IPS-20b (cell line): Measurements from ENCODE around the gene PSMB4.
A peak's percentile ranks its signal among the peaks of the same experiment; 100 is the strongest.
"Not testable (repeated sequence)": the region's sequence is repeated elsewhere in the genome, so short reads cannot be mapped to it uniquely, and the experiment has no call there.

ENCODE experiments used
- H3K27ac ChIP-seq: one replicate; pipeline ENCODE4 v1.5.1; 2013; ENCODE audit warnings: low read length
- H3K27me3 ChIP-seq: 2 replicates; pipeline ENCODE4 v1.6.1; 2013; ENCODE audit warnings: mild to moderate bottlenecking, low read length, inconsistent platforms; ENCODE audit not compliant: insufficient read depth
- H3K36me3 ChIP-seq: 2 replicates; pipeline ENCODE4 v1.6.1; 2013; ENCODE audit warnings: low read depth, mild to moderate bottlenecking, inconsistent platforms, low read length, moderate library complexity; ENCODE audit not compliant: insufficient read depth
- H3K4me1 ChIP-seq: 2 replicates; pipeline ENCODE4 v1.6.1; 2013; ENCODE audit warnings: mild to moderate bottlenecking, control low read depth, inconsistent platforms, low read length, moderate library complexity; ENCODE audit not compliant: insufficient read depth
- H3K4me3 ChIP-seq: 2 replicates; pipeline ENCODE4 v1.5.1; 2013; ENCODE audit warnings: mild to moderate bottlenecking, low read length, inconsistent platforms
- H3K9ac ChIP-seq: 2 replicates; pipeline ENCODE4 v1.6.1; 2013; ENCODE audit warnings: low read depth, mild to moderate bottlenecking, inconsistent platforms, low read length, moderate library complexity
- H3K9me3 ChIP-seq: 2 replicates; pipeline ENCODE4 v1.6.1; 2013; ENCODE audit warnings: mild to moderate bottlenecking, low read depth, low read length, inconsistent platforms; ENCODE audit not compliant: insufficient read depth

PSMB4 gene

DNA sequence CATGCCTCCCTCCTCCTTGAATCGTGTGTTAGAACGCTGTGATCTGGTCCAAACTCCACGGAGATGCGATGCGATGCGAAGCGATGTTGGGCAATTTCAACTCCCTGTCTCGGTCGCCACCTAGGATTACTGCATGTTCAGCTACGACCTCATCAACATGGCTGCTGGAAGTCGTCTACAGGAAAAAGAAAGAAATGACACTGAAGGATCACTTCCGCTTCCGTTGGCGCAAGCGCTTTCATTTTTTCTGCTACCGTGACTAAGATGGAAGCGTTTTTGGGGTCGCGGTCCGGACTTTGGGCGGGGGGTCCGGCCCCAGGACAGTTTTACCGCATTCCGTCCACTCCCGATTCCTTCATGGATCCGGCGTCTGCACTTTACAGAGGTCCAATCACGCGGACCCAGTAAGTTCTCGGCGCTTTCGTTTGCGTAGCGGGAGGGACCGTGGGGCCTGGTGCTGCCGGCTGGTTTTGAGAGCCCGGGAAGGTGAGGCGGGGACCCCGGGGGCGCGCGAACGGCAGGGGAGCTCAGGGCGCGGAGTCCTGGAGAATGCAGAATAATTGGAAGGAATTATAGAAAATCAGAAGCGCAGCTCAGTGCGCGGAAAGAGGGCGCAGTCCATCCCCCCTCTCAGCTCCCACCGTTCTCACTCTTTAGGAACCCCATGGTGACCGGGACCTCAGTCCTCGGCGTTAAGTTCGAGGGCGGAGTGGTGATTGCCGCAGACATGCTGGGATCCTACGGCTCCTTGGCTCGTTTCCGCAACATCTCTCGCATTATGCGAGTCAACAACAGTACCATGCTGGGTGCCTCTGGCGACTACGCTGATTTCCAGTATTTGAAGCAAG, at the start of gene PSMB4:
Gene PSMB4 (plus strand): TSS at position 250 of the 848 bp plus-strand sequence. CDS start 15 bp downstream, at position 265.
- Histone ChIP-seq H3K9ac (peak within 1 kb of the TSS; percentile 92), H3K9me3 (no peaks in the 10 kb centered on the region; the same call in 1 of the 2 replicates), H3K4me1 (no peaks in the 10 kb centered on the region), H3K4me3 (peak within 1 kb of the TSS; percentile 93), H3K36me3 (peaks cover 43% of the 10 kb centered on the region), H3K27me3 (no peaks in the 10 kb centered on the region), H3K27ac (peak within 1 kb of the TSS; percentile 70)

DNA sequence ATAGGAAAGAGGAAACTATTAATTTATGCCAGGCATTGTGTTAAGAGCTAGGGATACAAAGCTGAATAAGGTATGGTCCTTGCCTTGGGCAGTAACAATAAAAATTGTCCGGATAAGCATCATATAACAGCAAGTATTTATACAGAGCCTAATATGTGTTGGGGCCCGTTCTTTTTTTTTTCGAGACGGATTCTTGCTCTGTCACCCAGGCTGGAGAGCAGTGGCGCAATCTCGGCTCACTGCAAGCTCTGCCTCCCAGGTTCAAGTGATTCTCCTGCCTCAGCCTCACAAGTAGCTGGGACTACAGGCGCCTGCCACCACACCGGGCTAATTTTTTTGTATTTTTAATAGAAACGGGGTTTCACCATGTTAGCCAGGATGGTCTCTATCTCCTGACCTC, 49.0 kb upstream of the PSMB4 start:
- H3K4me1 ChIP-seq = peaks cover 12% of the 10 kb centered on the region
- H3K9ac ChIP-seq, H3K36me3 ChIP-seq, H3K4me3 ChIP-seq, H3K27me3 ChIP-seq, H3K27ac ChIP-seq: not testable (repeated sequence)
- H3K9me3 ChIP-seq = peaks cover 14% of the 10 kb centered on the region

DNA sequence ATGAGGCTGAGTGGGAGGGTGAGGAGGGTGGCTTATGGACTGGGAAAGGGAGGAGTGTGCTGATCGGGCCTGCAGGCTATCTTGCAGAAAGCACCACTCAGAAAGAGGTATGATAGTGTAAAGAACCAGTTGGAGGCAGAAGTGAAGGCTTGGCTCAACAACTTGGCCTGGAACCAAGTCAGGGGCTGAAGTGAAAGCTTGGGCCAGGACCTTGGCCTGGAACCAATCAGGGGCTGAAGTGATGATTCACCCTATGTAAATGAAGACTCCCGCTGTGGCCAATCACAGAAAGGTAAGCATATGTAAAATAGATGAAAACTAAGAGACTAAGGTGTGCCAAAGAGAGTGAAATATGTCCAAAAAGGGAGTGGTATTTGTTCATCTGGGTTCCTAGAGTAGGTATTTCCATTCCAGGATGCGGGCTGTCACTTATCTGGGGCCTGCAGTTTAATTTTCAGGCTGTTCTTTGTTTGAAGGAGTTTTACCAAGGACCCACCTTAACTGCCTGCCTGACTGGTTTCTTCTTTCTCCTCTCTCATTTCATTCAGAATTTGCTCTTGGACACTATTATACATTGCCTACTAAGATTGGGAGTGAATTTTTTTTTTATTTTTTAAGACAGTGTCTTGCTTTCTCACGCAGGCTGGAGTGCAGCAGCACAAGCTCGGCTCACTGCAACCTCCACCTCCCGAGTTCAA, 47.2 kb upstream of the PSMB4 start:
- H3K27ac ChIP-seq = no peak overlapping the region
- no peak overlapping the region for H3K9ac ChIP-seq
- H3K27me3 ChIP-seq = no peaks in the 10 kb centered on the region
- H3K36me3 ChIP-seq = no peaks in the 10 kb centered on the region
- no peak overlapping the region for H3K4me3 ChIP-seq
- peaks cover 7% of the 10 kb centered on the region; the same call in 1 of the 2 replicates for H3K4me1 ChIP-seq
- H3K9me3 ChIP-seq = peaks cover 14% of the 10 kb centered on the region

- Histone ChIP-seq H3K27me3 (no peaks in the 10 kb centered on the region), H3K4me3 (no peak overlapping the region), H3K9me3 (peaks cover 18% of the 10 kb centered on the region), H3K4me1 (no peaks in the 10 kb centered on the region), H3K27ac (no peak overlapping the region), H3K9ac (no peak overlapping the region), H3K36me3 (no peaks in the 10 kb centered on the region)
Measured at GRCh38 chr1:151356696-151357095, 42.7 kb upstream of the PSMB4 start.

DNA sequence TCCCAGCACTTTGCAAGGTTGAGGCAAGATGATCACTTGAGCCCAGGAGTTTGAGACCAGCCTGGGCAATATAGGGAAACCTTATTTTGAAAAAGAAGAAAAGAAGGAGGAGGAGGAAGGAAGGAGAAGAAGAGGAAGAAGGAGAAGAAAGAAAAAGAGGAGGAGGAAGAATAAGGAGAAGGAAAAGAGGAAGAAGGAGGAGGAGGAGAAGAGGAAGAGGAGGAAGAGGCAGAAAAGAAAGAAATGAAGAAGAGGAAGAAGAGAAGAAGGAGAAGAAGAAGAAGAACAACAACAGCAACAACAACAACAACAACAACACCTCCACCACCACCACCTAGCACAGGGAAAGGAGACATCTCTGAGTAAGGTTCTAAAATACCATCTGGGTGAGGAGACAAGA, 37.5 kb upstream of the PSMB4 start:
- Histone ChIP-seq H3K4me1 (no peaks in the 10 kb centered on the region), H3K9ac (no peak overlapping the region), H3K9me3 (peaks cover 19% of the 10 kb centered on the region), H3K27ac (no peak overlapping the region), H3K36me3 (peaks cover 12% of the 10 kb centered on the region), H3K4me3 (no peak overlapping the region), H3K27me3 (no peaks in the 10 kb centered on the region)

GRCh38 chr1:151362308-151363155, 36.8 kb upstream of the PSMB4 start:
- Histone ChIP-seq H3K4me3 (no peak overlapping the region), H3K27me3 (no peaks in the 10 kb centered on the region), H3K4me1 (no peaks in the 10 kb centered on the region), H3K36me3 (peaks cover 12% of the 10 kb centered on the region), H3K27ac (no peak overlapping the region), H3K9ac (no peak overlapping the region), H3K9me3 (peaks cover 19% of the 10 kb centered on the region)

GRCh38 chr1:151364996-151365395, 34.4 kb upstream of the PSMB4 start:
- H3K27ac ChIP-seq = no peak overlapping the region
- no peaks in the 10 kb centered on the region for H3K27me3 ChIP-seq
- no peak overlapping the region for H3K9ac ChIP-seq
- peaks cover 19% of the 10 kb centered on the region for H3K9me3 ChIP-seq
- H3K4me3 ChIP-seq = no peak overlapping the region
- peaks cover 12% of the 10 kb centered on the region for H3K36me3 ChIP-seq
- H3K4me1 ChIP-seq = no peaks in the 10 kb centered on the region

- no peak overlapping the region for H3K4me3 ChIP-seq
- peaks cover 2% of the 10 kb centered on the region; the same call in 1 of the 2 replicates for H3K9me3 ChIP-seq
- H3K9ac ChIP-seq = no peak overlapping the region
- H3K27ac ChIP-seq = no peak overlapping the region
- H3K27me3 ChIP-seq = no peaks in the 10 kb centered on the region
- H3K4me1 ChIP-seq = peaks cover 7% of the 10 kb centered on the region
- peaks cover 12% of the 10 kb centered on the region for H3K36me3 ChIP-seq
Measured at GRCh38 chr1:151367658-151368392, 31.5 kb upstream of the PSMB4 start.

DNA sequence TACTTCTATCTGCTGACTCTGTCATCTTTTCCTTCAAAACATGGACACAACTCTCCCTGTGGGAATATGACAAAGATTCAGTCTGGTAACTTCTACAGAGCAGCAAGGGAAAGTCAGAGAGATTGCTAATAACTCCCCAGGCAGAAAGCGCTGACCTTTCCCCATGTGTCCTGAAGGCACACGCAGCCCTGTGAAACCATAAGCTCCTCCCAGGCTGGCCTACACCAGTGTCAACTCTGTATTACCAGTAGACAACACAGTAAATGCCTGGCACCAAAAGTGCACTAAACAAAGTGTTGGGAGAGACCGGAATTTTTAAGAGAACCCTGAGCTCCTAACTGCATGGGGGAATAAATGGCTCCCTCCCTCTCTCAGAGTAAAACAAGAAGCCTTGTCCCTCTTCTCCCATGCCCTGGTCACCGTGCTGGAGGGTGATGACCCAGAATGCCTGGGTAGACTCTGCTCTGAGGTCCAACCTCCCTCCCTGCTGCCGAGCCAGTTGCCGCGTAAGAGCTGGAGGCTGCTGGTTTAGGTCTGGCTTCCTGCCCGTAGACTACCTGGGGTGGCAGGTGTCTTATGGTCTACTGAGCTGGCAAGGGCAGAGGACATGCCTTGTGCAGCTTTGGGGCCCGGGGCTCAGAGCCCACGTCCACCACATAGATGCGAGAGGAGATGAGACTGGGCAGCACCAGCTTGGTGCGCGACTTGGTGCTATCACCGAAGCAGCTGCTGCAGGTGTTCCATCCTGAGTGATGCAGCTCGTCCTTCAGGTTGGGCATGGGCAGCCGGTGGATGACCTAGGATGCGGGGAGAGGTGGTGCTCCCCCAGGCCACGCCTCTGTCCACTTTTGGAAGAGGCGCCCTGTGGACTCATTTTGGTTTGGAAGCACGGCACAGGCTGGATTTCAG, 30.7 kb upstream of the PSMB4 start:
- Histone ChIP-seq H3K4me1 (peaks cover 7% of the 10 kb centered on the region), H3K27ac (no peak overlapping the region), H3K27me3 (no peaks in the 10 kb centered on the region), H3K36me3 (peaks cover 10% of the 10 kb centered on the region), H3K9ac (no peak overlapping the region), H3K4me3 (no peak overlapping the region), H3K9me3 (no peaks in the 10 kb centered on the region)

GRCh38 chr1:151369302-151369610, 30.1 kb upstream of the PSMB4 start:
- Histone ChIP-seq H3K4me1 (peaks cover 7% of the 10 kb centered on the region), H3K36me3 (peaks cover 4% of the 10 kb centered on the region), H3K4me3 (no peak overlapping the region), H3K27ac (no peak overlapping the region), H3K9me3 (no peaks in the 10 kb centered on the region), H3K27me3 (no peaks in the 10 kb centered on the region), H3K9ac (no peak overlapping the region)
